GM18858 (cell line): ENCODE results near the gene UNC13B.
"Not testable (repeated sequence)": the region's sequence is repeated elsewhere in the genome, so short reads cannot be mapped to it uniquely, and the experiment has no call there.

Experiments used
- ATAC-seq: cut with Tn5 transposase; IDR thresholded peaks from one replicate; pipeline ENCODE4 v1.9.1; 2021; ENCODE audit not compliant: unreplicated experiment

Gene UNC13B

GRCh38 chr9:35364817-35365585 lies 203.2 kb downstream of the UNC13B start:
- no peak for ATAC-seq

DNA sequence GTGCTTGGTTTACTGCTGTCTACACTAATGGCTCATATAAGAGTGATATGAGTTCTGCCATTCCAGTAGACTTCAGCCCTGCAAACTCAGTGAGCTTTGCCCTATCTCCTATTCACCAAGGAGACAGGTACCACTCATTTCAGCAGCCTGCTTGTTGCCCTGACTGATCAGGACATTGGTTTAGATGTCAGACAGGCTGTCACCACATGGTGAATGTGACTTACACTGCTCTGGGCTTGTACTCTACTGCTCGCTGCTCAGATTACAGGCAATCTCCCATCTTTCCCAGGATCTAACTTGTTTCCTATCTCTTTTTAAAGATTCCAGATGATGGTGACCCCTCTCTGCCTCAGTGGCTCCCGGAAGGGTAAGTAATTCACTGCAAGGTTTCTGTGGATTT lies 204.8 kb downstream of the UNC13B start:
- ATAC-seq: no peak

DNA sequence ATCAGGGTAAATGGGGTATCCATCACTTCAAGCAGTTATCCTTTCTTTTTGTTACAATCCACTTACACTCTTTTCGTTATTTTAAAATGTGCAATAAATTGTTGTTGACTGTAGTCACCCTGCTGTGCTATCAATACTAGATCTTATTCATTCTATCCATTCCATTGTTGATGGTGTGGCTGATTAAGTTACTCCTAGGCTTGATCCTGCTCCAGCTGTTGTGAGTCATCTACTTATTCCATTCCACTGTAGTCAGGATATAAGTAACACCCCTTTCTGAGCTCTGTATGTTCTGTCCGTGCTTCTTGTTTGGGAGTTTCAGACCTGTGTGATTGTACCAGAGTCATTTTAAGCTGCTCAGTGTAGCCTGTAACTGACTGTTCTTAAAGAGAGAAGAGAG lies 205.6 kb downstream of the UNC13B start:
- no peak for ATAC-seq

- ATAC-seq: no peak
Observed at GRCh38 chr9:35370241-35370640, 208.4 kb downstream of the UNC13B start.

- no peak for ATAC-seq
Observed at GRCh38 chr9:35374436-35374835, 212.6 kb downstream of the UNC13B start.

DNA sequence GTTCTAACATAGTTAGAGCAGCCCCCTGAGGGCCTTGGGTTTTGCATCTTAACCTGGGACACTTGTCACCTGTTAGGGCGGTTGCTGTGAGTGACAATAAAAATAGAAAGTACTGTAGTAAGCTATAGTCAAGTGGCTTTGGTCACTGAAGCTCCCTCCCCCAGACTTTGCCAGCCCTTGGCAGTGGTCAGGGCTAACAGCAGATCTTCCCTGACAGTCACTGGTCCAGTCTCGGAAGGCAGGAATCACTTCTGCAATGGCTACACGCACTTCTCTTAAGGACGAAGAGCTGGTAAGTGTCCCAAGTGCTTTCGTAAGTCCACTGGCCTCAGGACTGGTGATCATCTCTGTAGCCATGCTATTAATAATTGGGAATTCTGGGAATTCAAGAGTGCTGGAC lies 213.1 kb downstream of the UNC13B start:
- ATAC-seq: no peak

- no peak for ATAC-seq
Observed at GRCh38 chr9:35380039-35380438, 218.2 kb downstream of the UNC13B start.

- ATAC-seq: no peak
Observed at GRCh38 chr9:35380619-35381018, 218.8 kb downstream of the UNC13B start.

DNA sequence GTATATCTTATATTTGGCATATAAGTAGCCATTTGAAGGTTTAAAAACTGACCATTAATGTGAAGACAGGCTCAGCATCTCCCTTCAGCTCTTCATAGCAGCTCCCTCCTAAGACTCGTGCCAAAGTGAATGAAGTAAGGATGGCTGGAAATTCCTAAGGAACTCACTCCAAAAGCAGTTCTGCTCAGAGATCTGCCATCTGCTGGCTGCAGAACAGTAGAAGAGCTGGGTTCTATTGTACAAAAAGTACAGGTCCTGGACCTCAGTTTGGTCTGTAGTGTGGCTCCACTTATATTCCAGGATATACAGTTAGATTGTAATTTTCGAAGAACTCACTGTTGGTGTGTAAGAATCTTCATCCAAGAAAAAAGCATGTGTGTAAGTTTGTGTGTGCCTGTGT lies 223.2 kb downstream of the UNC13B start:
- no peak for ATAC-seq

DNA sequence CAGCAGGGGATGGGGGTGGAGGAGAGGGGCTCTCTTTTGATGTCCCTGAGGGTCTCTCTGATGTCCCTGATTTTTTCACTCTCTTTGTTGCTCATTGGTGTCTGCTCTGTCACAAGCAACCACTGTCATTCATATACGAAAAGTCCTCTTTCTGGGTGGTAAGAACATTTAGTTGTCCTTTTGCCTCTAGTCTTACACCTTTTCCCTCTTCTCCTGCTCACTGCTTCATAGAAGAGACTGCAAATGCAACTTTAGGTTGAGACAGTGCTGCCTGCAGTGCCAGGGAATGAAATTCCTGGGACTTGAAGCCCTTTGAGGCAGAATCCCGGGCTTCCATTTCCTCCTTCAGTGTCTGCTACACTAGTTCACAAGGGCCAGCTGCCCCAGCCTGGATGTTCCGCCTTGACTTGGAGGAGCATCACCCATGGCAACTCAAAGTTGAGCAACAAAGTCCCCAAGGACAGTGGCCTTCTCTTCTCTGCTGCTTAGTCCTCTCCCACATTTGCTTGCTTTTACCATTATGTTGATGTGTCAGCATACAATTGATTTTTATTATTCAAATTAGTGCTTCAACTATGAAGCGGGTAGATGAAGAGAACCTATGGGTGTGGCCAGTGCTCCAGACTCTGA lies 233.4 kb downstream of the UNC13B start:
- ATAC-seq: no peak

- no peak for ATAC-seq
Observed at GRCh38 chr9:35395706-35396101, 233.9 kb downstream of the UNC13B start.

GRCh38 chr9:35396560-35397215 lies 234.9 kb downstream of the UNC13B start:
- ATAC-seq: no peak

DNA sequence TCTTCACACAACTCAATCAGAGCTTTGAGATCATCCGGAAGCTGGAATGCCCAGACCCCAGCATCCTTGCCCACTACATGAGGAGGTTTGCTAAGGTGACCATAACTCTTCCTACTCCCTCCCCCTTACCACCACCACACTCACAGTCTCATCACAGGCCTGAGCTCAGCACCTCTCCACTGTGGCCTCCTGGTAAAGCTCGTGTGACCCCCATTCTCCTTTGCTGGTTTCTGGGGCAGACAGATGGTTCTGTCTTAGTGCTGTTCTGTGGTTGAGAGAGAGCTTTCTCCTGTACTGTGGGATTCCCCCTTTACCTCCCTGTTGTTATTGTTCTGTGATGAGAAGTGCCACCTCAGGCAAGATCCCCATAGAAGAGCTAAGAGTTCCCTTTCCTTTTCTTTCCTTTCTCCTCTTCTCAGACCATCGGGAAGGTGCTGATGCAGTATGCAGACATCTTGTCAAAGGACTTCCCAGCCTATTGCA lies 235.4 kb downstream of the UNC13B start:
- ATAC-seq: no peak

GRCh38 chr9:35397923-35398322 lies 236.1 kb downstream of the UNC13B start:
- no peak for ATAC-seq

GRCh38 chr9:35398651-35399335 lies 237.0 kb downstream of the UNC13B start:
- no peak for ATAC-seq

DNA sequence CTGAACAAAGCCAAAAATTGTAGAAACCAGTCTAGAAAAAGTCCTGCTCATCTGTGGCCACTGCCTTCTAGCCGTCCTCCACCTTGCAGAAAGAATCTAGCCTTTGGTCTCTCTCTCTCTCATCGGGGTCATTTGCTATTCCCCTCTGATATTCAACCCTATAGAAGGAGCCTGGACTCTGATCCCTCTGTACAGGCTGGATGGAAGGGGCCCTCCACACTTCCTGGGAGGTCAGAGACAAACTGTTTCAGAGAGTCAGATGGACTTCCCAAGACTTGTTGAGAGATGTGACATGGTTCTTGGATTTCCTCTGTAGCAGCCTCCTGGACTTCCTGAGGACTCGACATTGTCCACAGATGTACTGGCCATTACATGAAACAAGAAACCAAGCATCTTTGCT lies 243.1 kb downstream of the UNC13B start:
- no peak for ATAC-seq

DNA sequence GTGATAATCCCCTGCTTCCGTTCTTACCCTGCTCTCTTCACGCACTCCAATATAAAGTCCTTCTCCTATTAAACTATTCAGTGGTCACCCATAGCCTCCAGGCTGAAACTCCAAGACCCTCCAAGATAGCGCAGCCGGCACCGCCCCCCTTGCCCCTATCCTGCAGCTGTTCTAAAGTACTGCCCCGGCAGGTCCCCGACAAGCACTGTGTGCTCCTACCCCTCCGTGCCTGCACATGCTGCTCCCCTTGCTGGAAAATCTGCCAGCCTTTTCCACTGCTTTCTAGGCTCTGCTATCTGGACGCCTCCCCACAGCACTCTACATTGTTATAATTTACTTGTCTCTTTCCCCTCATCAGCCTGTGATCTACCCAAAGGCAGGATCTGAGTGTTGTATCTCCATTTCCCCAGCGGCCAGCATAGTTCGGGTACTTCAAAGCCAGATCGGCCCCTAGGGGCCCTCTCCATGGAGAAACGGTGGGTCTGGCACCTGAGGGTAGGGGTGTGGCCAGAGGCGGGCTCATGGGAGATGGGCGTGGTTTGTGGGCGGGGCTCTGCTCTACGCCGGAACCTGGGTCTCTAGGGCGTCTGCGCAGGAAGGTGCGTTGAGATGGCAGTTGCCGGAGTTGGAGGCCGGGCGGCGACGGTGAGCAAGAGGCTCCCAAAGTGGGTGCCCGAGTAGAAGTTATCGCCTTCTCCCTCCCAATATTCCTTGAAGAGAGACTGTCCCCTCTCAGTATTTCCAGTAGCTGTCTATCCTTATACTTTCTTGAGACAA lies 244.6 kb downstream of the UNC13B start:
- ATAC-seq: no peak

- no peak for ATAC-seq
Observed at GRCh38 chr9:35407846-35408245, 246.0 kb downstream of the UNC13B start.

- not testable (repeated sequence) for ATAC-seq
Observed at GRCh38 chr9:35409434-35409833, 247.6 kb downstream of the UNC13B start.

DNA sequence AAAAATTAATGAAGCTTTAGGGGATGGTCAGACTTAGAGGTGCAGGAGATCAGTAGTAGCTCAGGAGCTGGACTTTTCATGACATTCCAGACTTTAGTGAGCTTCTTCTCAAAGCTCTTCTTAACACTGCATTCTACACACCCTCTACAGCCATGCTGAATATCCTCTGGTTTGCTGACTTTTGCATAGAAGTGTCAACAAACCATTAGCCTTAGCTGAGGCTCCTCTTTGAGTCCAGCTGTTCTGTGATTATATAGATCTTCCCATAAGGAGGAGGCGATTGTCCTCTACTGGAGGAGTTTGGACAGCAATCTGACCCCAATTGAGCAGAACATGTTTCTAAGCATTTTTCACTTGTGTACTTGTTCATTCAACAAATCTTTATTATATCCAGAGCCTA lies 253.1 kb downstream of the UNC13B start:
- ATAC-seq: no peak
